Stimulated activated CD8-positive, alpha-beta memory T cell treated with anti-CD3 and anti-CD28 coated beads, Interleukin-7, amount 100 ng/mL, for 48 hours (primary cell): ENCODE measurements around the gene CDAN1.

Experiments used
- DNase-seq, 2 donors: peaks; one replicate each; pipeline ENCODE4 v3.0.0-alpha.2; 2020; ENCODE audit warnings: low read depth in 1 of 2; ENCODE audit errors: extremely low read depth in 1 of 2

Gene CDAN1

DNA sequence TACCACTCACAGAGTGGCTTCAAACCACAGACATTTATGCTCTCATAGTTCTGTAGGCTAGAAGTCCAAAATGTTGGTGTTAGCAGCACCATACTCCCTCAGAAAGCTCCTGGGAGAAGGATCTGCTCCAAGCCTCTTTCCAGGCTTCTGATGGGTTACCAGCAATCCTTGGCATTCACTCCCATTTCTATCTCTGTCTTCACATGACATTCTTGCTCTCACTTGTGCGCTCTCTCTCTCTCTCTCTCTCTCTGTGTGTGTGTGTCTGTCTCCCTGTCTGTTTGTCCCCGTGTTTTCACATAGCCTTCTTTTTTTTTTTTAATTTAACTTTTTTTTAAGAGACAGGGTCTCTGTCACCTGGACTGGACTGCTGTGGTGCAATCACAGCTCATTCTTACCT lies 26.3 kb downstream of the CDAN1 start:
- no peak for DNase-seq

DNA sequence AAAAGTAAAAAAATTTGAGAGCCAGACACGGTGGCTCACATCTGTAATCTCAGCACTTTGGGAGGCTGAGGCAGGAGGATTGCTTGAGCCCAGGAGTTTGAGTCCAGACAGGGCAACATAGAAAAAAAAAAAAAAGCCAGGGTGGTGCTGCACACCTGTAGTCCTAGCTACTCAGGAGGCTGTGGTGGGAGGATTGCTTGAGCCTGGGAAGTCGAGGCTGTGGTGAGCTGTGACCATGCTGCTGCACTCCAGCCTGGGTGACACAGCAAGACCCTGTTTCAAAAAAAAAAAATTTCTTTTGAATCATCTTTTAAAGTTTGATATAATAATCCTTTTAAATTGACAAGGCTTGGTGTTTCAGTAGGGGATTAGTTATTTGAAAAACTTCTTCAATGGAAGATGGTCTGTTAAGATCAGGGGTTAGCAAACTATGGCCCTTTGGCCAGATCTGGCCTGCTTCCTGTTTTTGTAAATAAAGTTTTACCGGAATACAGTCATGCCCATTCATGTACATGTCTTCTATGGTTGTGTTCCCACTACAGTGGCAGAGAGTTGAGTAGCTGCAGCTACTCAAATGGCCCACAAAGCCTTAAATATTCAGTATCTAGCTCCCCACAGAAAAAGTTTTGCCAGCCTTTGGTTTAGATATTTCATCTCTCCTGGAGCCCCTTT lies 28.9 kb downstream of the CDAN1 start:
- no peak for DNase-seq

- no peak for DNase-seq
Measured at GRCh38 chr15:42707068-42707467, 29.9 kb downstream of the CDAN1 start.

- DNase-seq = no peak
Measured at GRCh38 chr15:42705336-42705735, 31.6 kb downstream of the CDAN1 start.

DNA sequence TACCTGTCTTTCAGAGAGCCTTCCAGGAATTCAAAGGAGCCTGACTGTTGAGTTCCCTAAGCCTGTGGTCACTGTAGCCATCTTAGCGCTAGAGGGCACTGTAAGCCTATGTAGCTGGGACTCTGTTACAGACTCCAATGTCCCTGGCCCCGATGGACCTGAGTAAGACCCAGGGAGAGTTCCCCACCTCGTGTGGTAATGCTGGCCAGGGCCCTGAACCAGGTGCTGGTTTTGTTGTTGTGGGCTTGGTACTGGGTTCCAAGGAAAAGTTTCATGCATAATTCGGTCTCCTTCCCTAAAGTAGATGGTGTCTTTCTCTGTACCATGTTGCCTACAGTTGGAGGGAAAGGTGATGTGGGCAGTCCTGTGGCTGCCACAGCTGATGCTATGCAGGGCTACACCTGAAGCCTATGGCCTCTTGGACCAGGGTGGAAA lies 32.4 kb downstream of the CDAN1 start:
- DNase-seq = peak in 1 of 2 donors; percentile 21

DNA sequence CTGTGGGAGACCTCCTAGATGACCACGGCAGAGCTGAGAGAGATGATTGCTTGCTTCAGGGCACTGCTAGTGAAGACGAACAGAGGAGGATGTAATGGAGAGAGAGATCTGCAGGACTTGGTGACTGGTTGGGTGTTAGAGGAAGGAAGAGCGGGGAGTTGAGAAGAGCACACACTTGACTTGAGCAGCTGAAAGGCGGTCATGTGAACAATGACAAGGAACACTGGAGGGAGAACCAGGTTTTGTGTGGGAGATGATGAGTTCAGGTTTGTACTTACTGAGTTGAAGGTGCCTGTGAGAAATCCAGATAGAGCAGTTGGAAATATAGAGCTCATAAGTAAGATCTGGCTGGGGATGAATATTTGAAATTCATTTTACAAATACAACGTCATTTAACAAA lies 40.3 kb downstream of the CDAN1 start:
- no peak for DNase-seq

- no peak for DNase-seq
Measured at GRCh38 chr15:42695527-42696071, 41.3 kb downstream of the CDAN1 start.

DNA sequence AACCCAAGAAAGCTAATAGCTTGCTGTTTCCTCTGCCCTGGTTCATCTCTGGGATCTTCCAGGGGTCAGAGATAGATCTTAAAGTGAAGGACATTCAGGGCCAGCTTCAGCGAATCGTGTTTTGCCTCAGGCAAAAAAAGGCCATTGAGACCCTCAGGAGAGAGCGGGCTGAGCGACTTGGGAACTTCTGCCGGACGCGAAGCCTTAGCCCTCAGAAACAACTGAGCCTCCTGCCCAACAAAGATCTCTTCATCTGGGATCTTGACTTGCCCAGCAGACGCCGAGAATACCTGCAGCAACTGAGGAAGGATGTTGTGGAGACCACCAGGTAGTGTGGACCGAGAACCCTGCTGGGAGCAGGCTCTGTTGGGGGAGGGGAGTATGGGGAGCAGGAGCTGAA lies 42.5 kb downstream of the CDAN1 start:
- DNase-seq = no peak

DNA sequence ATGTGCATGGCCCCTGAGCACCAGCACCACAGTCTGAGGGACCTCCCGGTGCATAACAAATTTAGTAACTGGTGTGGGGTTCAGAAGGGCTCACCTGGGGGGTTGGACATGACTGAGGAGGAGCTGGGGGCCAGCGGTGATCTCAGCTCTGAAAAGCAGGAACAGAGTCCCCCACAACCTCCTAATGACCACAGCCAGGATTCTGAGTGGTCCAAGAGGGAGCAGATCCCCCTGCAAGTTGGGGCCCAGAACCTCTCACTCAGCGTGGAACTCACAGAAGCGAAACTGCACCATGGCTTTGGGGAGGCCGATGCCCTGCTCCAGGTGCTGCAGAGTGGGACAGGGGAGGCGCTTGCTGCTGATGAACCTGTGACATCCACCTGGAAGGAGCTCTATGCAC lies 43.0 kb downstream of the CDAN1 start:
- no peak for DNase-seq

DNA sequence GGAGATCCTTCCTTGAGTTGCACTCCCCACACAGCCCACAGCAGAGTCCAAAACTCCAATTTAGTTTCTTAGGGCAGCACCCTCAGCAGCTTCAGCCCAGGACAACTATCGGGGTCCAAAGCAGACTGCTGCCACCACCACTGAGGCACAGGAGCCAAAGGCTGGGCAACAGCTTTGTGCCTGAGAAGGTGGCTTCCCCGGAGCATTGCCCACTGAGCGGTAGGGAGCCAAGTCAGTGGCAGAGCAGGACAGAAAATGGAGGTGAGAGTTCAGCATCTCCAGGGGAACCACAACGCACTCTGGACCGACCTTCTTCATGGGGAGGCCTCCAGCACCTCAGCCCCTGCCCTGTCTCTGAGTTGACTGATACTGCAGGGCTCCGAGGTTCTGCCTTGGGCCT lies 43.4 kb downstream of the CDAN1 start:
- no peak for DNase-seq

GRCh38 chr15:42692997-42693396 lies 43.9 kb downstream of the CDAN1 start:
- no peak for DNase-seq

GRCh38 chr15:42692536-42692935 lies 44.4 kb downstream of the CDAN1 start:
- no peak for DNase-seq

DNA sequence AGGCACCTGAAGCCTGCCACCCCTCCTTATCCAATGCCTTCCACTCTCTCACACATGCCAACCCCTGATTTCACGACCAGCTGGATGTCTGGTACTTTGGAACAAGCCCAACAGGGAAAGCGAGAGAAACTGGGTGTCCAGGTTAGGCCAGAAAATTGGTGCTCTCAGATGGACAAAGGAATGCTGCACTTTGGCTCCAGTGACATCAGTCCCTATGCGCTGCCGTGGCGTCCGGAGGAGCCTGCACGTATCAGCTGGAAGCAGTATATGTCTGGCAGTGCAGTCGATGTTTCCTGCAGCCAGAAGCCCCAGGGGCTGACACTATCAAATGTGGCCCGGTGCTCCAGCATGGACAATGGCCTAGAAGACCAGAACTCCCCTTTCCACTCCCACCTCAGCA lies 45.2 kb downstream of the CDAN1 start:
- DNase-seq = no peak

DNA sequence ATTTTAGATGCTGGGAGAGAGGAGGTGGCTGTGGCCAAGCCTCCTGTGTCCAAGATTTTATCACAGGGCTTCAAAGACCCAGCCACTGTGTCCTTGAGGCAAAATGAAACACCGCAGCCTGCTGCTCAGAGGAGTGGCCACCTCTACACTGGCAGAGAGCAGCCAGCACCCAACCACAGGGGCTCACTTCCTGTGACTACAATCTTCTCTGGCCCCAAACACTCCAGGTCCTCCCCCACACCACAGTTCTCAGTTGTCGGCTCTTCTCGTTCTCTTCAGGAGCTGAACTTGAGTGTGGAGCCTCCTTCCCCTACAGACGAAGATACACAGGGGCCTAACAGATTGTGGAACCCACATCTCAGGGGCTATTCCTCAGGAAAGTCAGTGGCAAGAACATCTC lies 45.6 kb downstream of the CDAN1 start:
- peak in 1 of 2 donors; percentile 32 for DNase-seq

- DNase-seq = no peak
Measured at GRCh38 chr15:42688301-42688700, 48.6 kb downstream of the CDAN1 start.

DNA sequence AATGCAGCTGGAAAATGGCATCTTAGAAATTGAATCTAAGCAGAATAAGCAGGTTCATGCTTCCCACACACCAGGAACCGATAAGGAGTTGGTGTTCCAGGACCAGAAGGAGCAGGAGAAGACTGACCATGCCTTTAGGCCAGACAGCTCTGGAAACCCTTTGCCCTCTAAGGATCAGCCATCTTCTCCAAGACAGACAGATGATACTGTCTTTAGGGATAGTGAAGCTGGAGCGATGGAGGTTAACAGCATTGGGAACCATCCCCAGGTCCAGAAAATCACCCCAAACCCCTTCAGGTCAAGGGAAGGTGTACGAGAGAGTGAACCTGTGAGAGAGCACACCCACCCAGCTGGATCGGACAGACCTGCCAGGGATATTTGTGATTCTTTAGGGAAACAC lies 49.2 kb downstream of the CDAN1 start:
- no peak for DNase-seq

DNA sequence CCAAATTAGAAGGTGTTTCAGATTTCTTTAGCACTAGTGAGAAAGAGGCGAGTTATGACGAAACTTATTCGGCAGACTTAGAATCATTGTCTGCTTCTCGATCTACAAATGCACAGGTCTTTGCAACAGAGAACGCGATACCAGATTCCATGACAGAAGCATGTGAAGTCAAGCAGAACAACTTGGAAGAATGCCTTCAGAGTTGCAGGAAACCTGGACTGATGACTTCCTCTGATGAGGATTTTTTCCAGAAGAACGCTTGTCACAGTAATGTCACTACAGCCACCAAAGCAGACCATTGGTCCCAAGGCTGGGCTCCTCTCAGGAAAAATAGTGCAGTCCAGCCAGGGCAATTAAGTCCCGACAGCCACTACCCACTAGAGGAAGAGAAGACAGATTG lies 50.6 kb downstream of the CDAN1 start:
- no peak for DNase-seq

DNA sequence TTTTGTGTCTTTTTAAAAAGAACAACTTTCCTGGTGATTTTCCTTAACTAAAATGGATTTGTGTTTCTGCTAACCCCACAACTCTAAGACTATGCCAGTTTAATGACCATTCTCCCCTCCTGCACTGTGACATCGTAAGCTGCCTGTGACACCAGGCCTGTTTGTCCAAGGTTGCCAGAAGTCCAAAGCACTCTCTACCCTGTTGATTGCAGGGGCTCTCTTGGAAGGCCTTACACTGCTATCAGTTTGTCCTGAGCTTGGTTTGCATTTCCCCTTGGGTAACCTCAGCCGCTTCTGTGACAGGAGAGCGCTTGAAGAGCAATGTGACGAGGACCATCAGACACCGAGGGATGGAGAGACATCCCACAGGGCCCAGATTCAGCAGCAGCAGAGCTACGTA lies 55.8 kb downstream of the CDAN1 start:
- no peak for DNase-seq

DNA sequence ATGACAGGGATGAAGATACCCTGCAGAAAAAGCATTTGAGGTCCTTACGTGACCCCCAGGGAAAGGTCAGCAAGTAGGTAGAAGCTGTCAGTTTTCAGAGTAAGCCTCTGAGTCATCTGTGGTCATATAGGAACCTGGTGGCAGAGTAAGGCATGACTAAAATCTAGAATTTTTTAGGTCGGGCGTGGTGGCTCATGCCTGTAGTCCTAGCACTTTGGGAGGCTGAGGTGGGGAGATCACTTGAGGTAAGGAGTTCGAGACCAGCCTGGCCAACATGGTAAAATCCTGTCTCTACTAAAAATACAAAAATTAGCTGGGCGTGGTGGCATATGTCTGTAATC lies 56.8 kb downstream of the CDAN1 start:
- peak; percentile 29 to 70 for DNase-seq

- DNase-seq = no peak
Measured at GRCh38 chr15:42679285-42680141, 57.4 kb downstream of the CDAN1 start.

GRCh38 chr15:42675021-42675420 lies 61.9 kb downstream of the CDAN1 start:
- DNase-seq = no peak

GRCh38 chr15:42674472-42674871 lies 62.5 kb downstream of the CDAN1 start:
- DNase-seq = no peak
